SK-MEL-5 (cell line): ENCODE data around the gene PPP1R3D. TPM values are rescaled to one million over a fixed set of nuclear protein-coding genes. Genes with fewer than 3 reads are reported as not detected.

Experiments
- DNase-seq: peaks from one replicate; pipeline ENCODE4 v3.0.0-alpha.2; 2016; ENCODE audit warnings: low read depth, low spot score
- in situ Hi-C: cut with HindIII; loops from 2 replicates; pipeline ENCODE4 v1.10.0; 2016; ENCODE audit warnings: low sequenced_read_pairs, high pct_unique_total_duplicates, low pct_unique_long_range_greater_than_20kb
- total RNA-seq: library from RNA; depleted of rRNA; stranded (reverse); fragments of >200 nt; shearing (Covaris generic); gene quantifications from 2 replicates; pipeline ENCODE4 v1.2.3, GENCODE V29; 2014

PPP1R3D gene
- total RNA-seq, 1 experiment from 2014 or later, result 12.2 TPM

- in situ Hi-C loops, result no loop called here
- DNase-seq, result peak; percentile 36
Measured at GRCh38 chr20:59955131-59955796, 15.2 kb upstream of the PPP1R3D start.

DNA sequence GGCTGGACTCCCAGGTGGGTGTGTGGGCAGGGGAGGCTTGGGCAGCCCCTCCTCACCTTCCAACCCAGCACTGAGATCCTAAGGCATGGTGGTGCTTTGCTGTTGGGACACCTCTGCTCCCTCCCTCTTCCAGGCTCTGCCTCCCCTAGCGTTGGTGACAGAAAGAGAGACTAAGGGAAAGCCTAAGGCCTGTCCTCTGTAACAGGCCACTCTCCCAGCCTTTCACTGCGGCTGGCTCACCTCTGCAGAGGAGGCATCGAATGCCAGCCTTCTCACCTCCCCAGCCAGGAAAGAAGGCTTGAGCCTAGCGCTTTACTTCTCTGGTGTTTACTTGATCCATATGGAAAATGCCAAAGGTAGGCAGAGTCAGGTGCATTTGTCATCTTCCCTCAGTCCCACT is 14.6 kb upstream of the PPP1R3D start:
- in situ Hi-C loops, result no loop called here
- no peak for DNase-seq

- DNase-seq, result no peak
- in situ Hi-C loops, result no loop called here
Measured at GRCh38 chr20:59949911-59950310, 9.8 kb upstream of the PPP1R3D start.

- DNase-seq, result peak; percentile 74
- in situ Hi-C loops, result no loop called here
Measured at GRCh38 chr20:59948828-59949720, 9.0 kb upstream of the PPP1R3D start.

- in situ Hi-C loops, result no loop called here
- DNase-seq, result no peak
Measured at GRCh38 chr20:59948212-59948611, 8.1 kb upstream of the PPP1R3D start.

- in situ Hi-C loops, result no loop called here
- no peak for DNase-seq
Measured at GRCh38 chr20:59947376-59947775, 7.3 kb upstream of the PPP1R3D start.

DNA sequence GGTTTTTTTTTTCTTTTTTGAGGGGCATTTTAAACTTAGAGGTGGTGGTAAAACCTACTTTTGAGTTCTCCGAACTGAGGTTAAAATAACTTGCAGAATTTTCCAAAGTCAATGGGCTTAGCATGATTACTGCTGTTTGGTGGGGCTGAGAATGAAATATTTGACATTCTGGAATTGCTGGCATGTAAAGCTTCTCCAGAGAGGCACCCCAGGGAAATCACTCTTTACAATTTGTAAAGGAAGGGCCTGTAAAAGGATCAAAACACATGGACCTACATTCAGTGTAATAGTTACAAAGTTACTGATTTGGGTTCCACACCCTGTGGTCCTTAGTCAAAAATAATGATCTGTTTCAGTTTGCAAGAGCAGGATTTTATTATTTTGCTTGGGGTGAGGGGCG is 5.6 kb upstream of the PPP1R3D start:
- in situ Hi-C loops, result no loop called here
- DNase-seq, result no peak

DNA sequence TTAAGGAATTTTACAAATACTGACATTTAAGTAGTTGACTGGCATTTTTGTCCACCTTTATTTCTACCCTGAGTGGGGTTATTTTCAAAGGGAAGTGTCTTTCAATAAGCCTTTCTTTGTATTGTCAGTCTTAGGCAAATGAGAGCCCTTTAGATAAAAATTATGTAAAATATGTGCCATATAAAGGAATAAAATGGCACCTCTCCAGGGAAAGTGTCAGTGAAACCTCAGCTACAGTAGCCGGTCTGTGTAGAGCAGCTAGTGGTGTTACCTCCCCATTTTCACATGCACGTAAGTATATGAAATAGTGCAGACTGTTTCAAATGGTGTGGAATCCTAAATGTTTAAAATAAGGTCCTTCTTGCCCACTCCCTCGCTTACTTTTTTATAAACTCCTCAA is 5.1 kb upstream of the PPP1R3D start:
- DNase-seq, result no peak
- in situ Hi-C loops, result no loop called here

GRCh38 chr20:59944726-59945125 is 4.6 kb upstream of the PPP1R3D start:
- no peak for DNase-seq
- in situ Hi-C loops, result no loop called here

GRCh38 chr20:59942245-59942644 is 2.1 kb upstream of the PPP1R3D start:
- DNase-seq, result no peak

GRCh38 chr20:59940956-59941294 is 820 bp upstream of the PPP1R3D start:
- in situ Hi-C loops, result no loop called here
- no peak for DNase-seq

More at GRCh38 chr20:59942245-59942644, 2.1 kb upstream of the PPP1R3D start:
- in situ Hi-C loops, result no loop called here

GRCh38 chr20:59939879-59940128 is 301 bp downstream of the PPP1R3D start:
- DNase-seq, result no peak
- in situ Hi-C loops, result no loop called here

DNA sequence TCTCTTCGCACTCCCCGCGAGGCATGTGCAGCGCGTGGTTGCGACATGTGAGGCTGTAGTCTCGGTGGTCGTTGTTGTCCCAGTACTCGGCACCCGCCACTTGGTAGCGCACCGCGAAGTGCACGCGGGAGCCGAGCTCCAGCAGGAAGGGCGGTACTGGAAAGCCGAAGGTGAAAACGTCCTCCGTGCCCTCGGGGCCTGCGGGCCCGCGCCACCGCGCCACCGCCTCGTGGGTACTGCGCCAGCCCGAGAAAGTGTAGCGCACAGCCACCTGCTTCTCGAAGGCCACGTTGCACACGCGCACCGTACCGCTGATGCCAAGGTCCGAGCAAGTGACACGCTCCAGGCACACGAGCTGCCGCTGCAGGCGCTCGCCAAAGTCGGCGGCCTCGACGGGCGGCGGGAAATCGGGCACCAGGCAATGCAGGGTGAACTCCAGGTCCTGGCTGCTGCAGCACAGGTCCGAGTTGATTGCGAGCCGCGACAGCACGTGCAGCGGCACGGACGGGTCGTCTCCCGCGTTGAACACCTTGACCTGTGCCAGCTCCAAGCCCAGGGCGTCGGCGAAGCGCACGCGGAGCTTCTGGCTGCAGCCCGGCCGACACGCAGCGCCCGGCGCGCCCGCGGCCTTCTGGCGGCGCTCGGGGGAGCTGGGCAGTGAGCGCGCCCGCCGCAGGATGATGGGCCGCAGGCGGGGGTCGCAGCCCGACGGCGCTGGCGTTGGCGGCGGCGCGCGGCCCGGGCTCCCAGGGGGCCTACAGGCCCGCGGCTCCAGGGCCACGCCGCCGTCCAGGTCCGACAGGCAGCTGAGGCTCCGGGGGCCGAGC is 840 bp downstream of the PPP1R3D start:
- DNase-seq, result no peak
- in situ Hi-C loops, result no loop called here

DNA sequence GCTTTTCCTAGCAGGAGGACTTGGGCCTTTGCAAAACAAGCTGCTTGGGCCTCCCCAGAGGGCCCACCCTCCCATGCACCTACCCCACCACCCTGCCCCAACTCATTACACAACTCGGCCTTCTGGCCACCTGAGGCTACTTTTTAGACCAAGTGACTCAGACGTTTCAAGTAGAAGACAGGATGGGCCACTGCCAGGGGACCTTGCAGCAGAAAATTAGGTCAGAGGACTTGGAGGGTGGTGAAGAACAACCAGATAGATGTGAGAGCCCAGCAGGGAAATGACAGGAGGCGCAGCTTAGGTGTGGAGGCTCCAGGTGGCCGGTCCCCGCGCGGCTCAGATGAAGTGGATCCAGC is 1.4 kb downstream of the PPP1R3D start:
- no peak for DNase-seq
- in situ Hi-C loops, result no loop called here

DNA sequence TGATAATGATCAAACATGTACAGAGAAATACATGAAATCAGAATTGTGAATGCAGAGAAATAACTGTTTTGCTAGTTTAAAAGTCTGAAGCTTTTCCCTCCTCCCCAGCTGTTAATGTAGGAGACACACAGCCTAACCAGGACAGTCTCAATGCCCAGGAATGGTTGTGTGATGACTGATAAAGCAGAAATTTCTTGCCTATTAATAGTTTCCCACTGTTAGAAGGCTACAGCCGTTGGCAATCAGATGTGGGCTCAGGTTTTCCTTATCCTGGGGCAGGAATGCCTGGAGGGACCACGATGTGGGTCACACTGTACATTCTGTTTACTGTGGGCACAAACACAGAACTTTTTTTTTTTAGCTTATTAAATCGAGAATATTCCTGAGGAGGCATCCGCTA is 1.9 kb downstream of the PPP1R3D start:
- in situ Hi-C loops, result no loop called here
- no peak for DNase-seq

DNA sequence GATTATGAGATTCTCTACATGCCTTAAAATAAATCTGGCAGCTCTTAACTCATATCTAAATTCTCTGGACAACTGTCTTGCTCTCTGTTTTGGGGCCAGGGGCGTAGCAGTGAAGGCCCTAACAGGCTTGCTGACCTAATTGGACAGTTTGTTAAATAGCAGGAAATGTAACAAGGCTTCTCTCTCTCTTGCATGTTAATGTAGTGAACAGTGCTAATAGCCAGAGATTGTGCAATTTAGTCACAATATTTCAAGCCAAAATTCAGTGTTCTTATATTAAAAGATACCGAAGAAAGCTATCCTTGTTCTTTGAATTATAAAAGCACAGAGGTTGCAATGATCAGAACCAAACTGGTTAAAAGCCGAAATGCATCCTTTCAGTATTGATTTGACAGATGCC is 3.0 kb downstream of the PPP1R3D start:
- in situ Hi-C loops, result no loop called here
- DNase-seq, result no peak

DNA sequence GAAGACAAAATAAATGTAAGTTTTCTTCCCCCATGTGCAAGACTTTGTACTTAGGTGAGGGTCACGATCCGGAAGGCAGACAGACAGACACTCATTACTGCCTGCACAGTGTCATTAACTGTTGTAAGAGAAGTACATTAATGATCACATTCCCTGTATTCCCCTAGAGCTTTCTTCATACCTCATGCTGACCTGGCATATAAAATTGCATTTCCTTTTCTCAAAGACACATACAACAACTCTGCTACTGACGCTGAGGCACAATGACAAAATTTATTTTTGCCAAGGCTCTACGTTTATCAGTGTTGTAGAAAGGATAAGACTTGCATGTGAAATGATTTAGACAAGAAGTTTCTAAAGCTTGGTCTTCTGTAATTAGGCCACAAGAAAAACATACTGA is 3.7 kb downstream of the PPP1R3D start:
- in situ Hi-C loops, result no loop called here
- no peak for DNase-seq

DNA sequence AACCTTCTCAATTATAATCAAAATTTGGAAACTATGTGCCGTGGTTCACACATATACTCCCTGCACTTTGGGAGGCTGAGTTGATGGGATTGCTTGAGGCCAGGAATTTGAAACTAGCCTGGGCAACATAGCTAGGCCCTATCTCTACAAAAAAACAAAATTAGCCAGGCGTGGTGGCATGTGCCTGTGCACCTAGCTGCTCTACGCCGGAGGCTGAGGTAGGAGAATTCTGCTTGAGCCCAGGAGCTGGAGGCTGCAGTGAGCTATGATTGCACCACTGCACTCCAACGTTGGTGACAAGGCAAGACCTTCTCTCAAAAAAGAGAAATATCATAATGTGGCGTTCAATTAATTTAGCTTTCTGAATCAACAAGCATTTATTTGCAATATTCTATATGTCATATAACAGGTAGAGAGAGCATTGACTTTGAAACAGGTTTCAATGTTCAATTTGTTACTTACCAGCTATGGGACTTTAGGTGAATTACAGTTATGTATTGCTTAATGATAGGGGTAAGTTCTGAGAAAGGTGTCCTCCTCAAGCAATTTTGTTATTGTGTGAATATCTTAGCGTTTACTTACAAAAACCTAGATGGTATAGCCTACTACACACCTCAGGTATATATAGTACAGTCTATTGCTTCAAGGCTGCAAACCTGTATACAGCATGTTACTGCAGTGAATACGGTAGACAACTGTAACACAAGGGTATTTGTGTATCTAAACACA is 4.5 kb downstream of the PPP1R3D start:
- DNase-seq, result no peak
- in situ Hi-C loops, result no loop called here
